ENCODE measurements around the gene NPHP4. TPM values are rescaled to one million over a fixed set of nuclear protein-coding genes. Genes with fewer than 3 reads are reported as not detected.
"Not testable (repeated sequence)": the region's sequence is repeated elsewhere in the genome, so short reads cannot be mapped to it uniquely, and the experiment has no call there.

NPHP4 gene
- total RNA-seq, 1 experiment from 2014 or later, result 18.8 TPM

- no peak overlapping the region for H3K27ac ChIP-seq (ENCODE audit: low read length)
- ChIA-PET CTCF (no interaction called here), POLR2A (ENCODE audit: unreplicated experiment) (no interaction called here)
- BruUV-seq (replicated peaks), result no TSS peak
- no peaks in the 10 kb centered on the region for H3K27me3 ChIP-seq (ENCODE audit: low read length)
- no peaks in the 10 kb centered on the region for H3K4me1 ChIP-seq (ENCODE audit: insufficient read depth, low read length)
- H3K79me2 ChIP-seq (ENCODE audit: low read length), result no peaks in the 10 kb centered on the region
- no peak overlapping the region for H3K9ac ChIP-seq (ENCODE audit: low read length)
- H3K9me3 ChIP-seq (ENCODE audit: low read length), result no peaks in the 10 kb centered on the region
- intact Hi-C loops (cut with micrococcal nuclease), result no loop called here
- no peaks in the 10 kb centered on the region for H3K36me3 ChIP-seq (ENCODE audit: low read depth, low read length)
- TF ChIP-seq EZH2phosphoT487 (IDR thresholded peaks at IDR 0.05; ENCODE audit: borderline replicate concordance, low read length) (no peak), EZH2 (IDR thresholded peaks at IDR 0.05; ENCODE audit: low read length, unreplicated experiment) (no peak)
- TF ChIP-seq, protein P1, sequence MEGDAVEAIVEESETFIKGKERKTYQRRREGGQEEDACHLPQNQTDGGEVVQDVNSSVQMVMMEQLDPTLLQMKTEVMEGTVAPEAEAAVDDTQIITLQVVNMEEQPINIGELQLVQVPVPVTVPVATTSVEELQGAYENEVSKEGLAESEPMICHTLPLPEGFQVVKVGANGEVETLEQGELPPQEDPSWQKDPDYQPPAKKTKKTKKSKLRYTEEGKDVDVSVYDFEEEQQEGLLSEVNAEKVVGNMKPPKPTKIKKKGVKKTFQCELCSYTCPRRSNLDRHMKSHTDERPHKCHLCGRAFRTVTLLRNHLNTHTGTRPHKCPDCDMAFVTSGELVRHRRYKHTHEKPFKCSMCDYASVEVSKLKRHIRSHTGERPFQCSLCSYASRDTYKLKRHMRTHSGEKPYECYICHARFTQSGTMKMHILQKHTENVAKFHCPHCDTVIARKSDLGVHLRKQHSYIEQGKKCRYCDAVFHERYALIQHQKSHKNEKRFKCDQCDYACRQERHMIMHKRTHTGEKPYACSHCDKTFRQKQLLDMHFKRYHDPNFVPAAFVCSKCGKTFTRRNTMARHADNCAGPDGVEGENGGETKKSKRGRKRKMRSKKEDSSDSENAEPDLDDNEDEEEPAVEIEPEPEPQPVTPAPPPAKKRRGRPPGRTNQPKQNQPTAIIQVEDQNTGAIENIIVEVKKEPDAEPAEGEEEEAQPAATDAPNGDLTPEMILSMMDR (conservative IDR thresholded peaks at IDR 0.05; ENCODE audit: low read depth, low read length), result no peak
- DNase-seq (no peak), ATAC-seq (no peak)
- H3K4me2 ChIP-seq (ENCODE audit: low read length), result no peak overlapping the region
- no peaks in the 10 kb centered on the region for H3K9me2 ChIP-seq (replicated peaks; ENCODE audit: low read length)
- H4K20me1 ChIP-seq (ENCODE audit: low read length), result no peaks in the 10 kb centered on the region
- no peak overlapping the region for H3K4me3 ChIP-seq (ENCODE audit: low read length)
- H2AFZ ChIP-seq (ENCODE audit: low read length), result no peak overlapping the region
- no peaks in the 10 kb centered on the region for H3F3A ChIP-seq (ENCODE audit: low read length, unreplicated experiment)
These were observed 31.1 kb upstream of the NPHP4 start for GRCh38 chr1:6023346-6023745.

DNA sequence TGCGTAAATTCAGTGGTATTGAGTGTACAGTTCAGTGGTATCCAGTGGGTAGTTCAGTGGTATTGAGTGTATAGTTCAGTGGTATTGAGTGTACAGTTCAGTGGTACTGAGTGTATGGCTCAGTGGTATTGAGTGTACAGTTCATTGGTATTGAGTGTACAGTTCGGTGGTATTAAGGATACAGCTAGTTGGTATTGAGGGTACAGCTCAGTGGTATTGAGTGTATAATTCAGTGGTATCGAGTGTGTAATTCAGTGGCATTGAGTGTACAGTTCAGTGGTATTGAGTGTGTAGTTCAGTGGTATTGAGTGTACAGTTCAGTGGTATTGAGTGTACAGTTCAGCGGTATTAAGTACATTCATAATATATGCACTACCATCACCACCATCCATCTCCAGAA is 30.0 kb upstream of the NPHP4 start:
- no peaks in the 10 kb centered on the region for H3K79me2 ChIP-seq (ENCODE audit: low read length)
- no peak overlapping the region for H3K4me2 ChIP-seq (ENCODE audit: low read length)
- H3K9me3 ChIP-seq (ENCODE audit: low read length), result no peaks in the 10 kb centered on the region
- H3K9me2 ChIP-seq (replicated peaks; ENCODE audit: low read length), result no peaks in the 10 kb centered on the region
- no peak overlapping the region for H2AFZ ChIP-seq (ENCODE audit: low read length)
- no peak overlapping the region for H3K27ac ChIP-seq (ENCODE audit: low read length)
- no peaks in the 10 kb centered on the region for H3K27me3 ChIP-seq (ENCODE audit: low read length)
- no peaks in the 10 kb centered on the region for H4K20me1 ChIP-seq (ENCODE audit: low read length)
- no peak overlapping the region for H3K4me3 ChIP-seq (ENCODE audit: low read length)
- ChIA-PET CTCF (no interaction called here), POLR2A (ENCODE audit: unreplicated experiment) (no interaction called here)
- intact Hi-C loops (cut with micrococcal nuclease), result no loop called here
- no peaks in the 10 kb centered on the region for H3K36me3 ChIP-seq (ENCODE audit: low read depth, low read length)
- DNase-seq (no peak), ATAC-seq (no peak)
- no peak overlapping the region for H3K9ac ChIP-seq (ENCODE audit: low read length)
- no peaks in the 10 kb centered on the region for H3K4me1 ChIP-seq (ENCODE audit: insufficient read depth, low read length)
- BruUV-seq (replicated peaks), result no TSS peak
- TF ChIP-seq, protein P1 (conservative IDR thresholded peaks at IDR 0.05; ENCODE audit: low read depth, low read length), result no peak
- H3F3A ChIP-seq (ENCODE audit: low read length, unreplicated experiment), result no peaks in the 10 kb centered on the region

- no peak overlapping the region for H3K27ac ChIP-seq (ENCODE audit: low read length)
- no peaks in the 10 kb centered on the region for H3F3A ChIP-seq (ENCODE audit: low read length, unreplicated experiment)
- no peaks in the 10 kb centered on the region for H4K20me1 ChIP-seq (ENCODE audit: low read length)
- no peaks in the 10 kb centered on the region for H3K79me2 ChIP-seq (ENCODE audit: low read length)
- BruUV-seq (replicated peaks), result no TSS peak
- ChIA-PET CTCF (no interaction called here), POLR2A (ENCODE audit: unreplicated experiment) (no interaction called here)
- H3K4me3 ChIP-seq (ENCODE audit: low read length), result no peak overlapping the region
- ATAC-seq, result no peak
- H3K4me2 ChIP-seq (ENCODE audit: low read length), result no peak overlapping the region
- intact Hi-C loops (cut with micrococcal nuclease), result no loop called here
- H3K9me3 ChIP-seq (ENCODE audit: low read length), result no peaks in the 10 kb centered on the region
- DNase-seq, result no peak
- no peaks in the 10 kb centered on the region for H3K27me3 ChIP-seq (ENCODE audit: low read length)
- H3K9ac ChIP-seq (ENCODE audit: low read length), result no peak overlapping the region
- H3K36me3 ChIP-seq (ENCODE audit: low read depth, low read length), result no peaks in the 10 kb centered on the region
- H3K4me1 ChIP-seq (ENCODE audit: insufficient read depth, low read length), result peaks cover 3% of the 10 kb centered on the region
- H2AFZ ChIP-seq (ENCODE audit: low read length), result no peak overlapping the region
- no peaks in the 10 kb centered on the region for H3K9me2 ChIP-seq (replicated peaks; ENCODE audit: low read length)
- no peak for TF ChIP-seq EZH2 (IDR thresholded peaks at IDR 0.05; ENCODE audit: low read length, unreplicated experiment)
- no peak for TF ChIP-seq EZH2phosphoT487 (IDR thresholded peaks at IDR 0.05; ENCODE audit: borderline replicate concordance, low read length)
- TF ChIP-seq, protein P1 (conservative IDR thresholded peaks at IDR 0.05; ENCODE audit: low read depth, low read length), result no peak
These were observed 27.1 kb upstream of the NPHP4 start for GRCh38 chr1:6019166-6019845.

GRCh38 chr1:6017654-6018053 is 25.4 kb upstream of the NPHP4 start:
- POLR2A ChIA-PET (ENCODE audit: unreplicated experiment); H3K9me3 ChIP-seq (ENCODE audit: low read length); CTCF ChIA-PET: not testable (repeated sequence)

More at GRCh38 chr1:6017654-6018053, 25.4 kb upstream of the NPHP4 start:
- intact Hi-C loops (cut with micrococcal nuclease); H3F3A ChIP-seq (ENCODE audit: low read length, unreplicated experiment); H3K9me2 ChIP-seq (replicated peaks; ENCODE audit: low read length); H3K27me3 ChIP-seq (ENCODE audit: low read length); ATAC-seq; H3K4me3 ChIP-seq (ENCODE audit: low read length); H3K4me1 ChIP-seq (ENCODE audit: insufficient read depth, low read length); H3K36me3 ChIP-seq (ENCODE audit: low read depth, low read length); BruUV-seq (replicated peaks); H3K27ac ChIP-seq (ENCODE audit: low read length); H3K9ac ChIP-seq (ENCODE audit: low read length); H3K79me2 ChIP-seq (ENCODE audit: low read length); H4K20me1 ChIP-seq (ENCODE audit: low read length); DNase-seq; H3K4me2 ChIP-seq (ENCODE audit: low read length); H2AFZ ChIP-seq (ENCODE audit: low read length): not testable (repeated sequence)
